SK-N-DZ (cell line): ENCODE data around the gene TUT7.
"Not testable (repeated sequence)": the region's sequence is repeated elsewhere in the genome, so short reads cannot be mapped to it uniquely, and the experiment has no call there.

Experiments
- DNase-seq: peaks from one replicate; pipeline ENCODE4 v3.0.0-alpha.2; 2015; ENCODE audit warnings: low spot score

Gene TUT7

GRCh38 chr9:86347991-86348390 lies 6.2 kb downstream of the TUT7 start:
- no peak for DNase-seq

DNA sequence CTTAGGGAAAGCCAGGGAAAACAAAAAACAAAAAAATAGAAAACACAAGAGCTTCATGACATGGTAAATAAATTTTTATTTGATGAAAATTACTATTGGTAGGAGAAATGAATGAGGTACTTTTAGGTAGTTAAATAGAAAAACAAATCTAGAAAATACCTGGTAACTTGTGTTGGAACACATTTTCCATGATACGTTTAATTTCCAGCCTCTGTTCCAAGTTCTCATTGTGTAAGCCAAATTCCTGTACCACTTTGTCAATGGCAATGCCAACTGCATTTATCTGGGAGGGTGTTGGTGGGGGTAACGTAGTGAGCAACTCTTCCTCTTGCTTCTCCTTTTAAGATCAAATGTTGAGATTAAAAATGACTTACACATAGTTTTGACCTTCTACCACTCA lies 9.4 kb downstream of the TUT7 start:
- DNase-seq = no peak

- no peak for DNase-seq
Measured at GRCh38 chr9:86342269-86342668, 11.9 kb downstream of the TUT7 start.

DNA sequence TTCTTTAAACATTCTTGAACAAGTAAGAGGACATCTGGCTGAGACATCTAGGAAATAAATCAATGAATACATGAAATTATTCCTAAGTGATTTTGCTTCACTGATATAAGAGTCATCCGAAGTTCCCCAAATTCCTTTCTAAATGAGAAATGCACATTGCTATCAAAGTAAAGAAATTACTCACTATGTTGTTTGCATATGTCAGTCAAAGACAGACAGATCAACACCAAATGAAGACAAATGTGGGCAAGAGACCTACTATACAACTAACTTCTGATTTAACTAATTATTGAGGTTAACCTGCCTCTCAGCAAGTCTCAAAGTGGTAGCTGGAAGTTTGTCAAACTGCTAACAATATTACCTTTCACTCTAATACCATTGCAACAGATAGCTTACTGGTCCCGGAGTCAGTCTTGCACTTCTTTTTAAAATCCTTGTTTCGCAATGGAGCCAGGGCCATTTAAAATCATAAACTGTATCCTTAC lies 13.2 kb downstream of the TUT7 start:
- no peak for DNase-seq

DNA sequence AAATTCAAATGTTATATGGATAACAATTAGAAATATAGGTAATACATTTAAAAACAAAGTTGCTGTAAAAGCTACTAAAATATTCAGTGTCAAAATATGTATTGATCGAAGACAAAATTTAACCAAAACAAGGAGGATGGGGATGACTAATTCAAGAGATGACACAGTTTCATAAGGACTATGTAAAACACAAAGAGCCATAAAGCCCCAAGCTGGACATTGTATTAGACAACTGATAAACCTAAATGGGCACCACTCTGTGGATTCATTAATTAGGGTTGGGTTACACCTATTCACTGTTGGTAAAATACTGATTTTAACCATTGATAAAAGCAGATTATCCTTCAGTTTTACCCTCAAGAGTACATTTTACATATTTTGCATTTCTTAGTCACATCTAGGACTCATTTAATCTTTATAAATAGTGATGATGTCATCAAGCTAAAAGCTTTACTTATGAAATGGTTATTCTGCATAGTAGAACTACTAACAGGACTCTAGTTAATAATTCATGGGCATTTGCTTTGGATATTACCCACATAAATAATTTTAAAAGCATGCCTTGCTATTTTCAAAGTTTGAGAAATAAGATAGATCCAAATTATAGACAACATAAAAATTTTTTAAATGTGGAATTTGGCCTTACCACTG lies 13.7 kb downstream of the TUT7 start:
- DNase-seq = no peak

DNA sequence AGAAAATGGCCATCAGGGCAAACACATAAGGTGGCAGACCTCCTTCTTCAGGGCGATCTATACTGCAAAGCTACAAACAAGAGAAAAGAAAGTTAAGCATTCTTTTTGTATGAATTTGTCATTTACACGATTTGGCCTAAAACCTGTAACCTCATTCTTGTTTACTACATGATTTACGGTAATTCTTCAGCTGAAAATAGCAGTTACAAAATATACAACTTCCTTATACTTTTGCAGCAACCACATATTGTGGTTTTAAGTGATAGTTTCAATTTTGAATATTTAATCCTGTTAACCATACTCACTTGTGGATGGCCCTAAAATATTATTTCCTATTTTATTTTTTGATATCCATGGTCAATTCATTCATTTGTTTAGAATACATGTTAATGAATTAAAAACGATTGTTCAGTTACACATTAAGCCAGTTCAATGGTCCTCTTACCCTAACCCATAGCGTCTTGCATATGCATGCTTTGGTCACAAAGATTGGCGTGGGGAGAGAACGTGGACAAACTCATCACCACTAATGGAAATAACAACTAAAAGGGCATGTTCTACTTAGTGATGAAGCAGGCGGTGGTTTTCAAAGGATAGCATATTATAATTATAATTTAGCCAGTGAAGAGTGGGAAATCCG lies 16.6 kb downstream of the TUT7 start:
- DNase-seq = no peak

DNA sequence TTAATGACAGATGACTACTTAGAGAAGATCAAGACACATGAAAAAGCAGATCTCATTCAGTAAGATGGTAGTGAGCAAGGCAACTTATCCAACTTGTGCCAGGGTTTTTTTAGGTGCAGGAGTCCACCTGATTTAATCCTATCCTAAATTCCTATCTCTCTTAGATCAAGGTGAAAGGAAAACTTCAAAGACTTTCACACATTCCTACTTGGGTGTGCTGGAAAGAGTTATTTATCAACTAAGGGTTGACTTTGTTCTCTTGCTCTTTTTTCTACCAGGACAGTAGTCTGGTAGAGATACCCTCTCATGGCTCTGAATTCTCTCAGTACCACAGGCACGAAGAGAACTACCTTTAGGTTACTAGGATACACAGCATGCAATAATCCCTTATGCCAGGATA lies 18.2 kb downstream of the TUT7 start:
- DNase-seq = no peak

GRCh38 chr9:86333651-86334050 lies 20.6 kb downstream of the TUT7 start:
- DNase-seq = no peak

- DNase-seq = no peak
Measured at GRCh38 chr9:86330186-86330585, 24.0 kb downstream of the TUT7 start.

DNA sequence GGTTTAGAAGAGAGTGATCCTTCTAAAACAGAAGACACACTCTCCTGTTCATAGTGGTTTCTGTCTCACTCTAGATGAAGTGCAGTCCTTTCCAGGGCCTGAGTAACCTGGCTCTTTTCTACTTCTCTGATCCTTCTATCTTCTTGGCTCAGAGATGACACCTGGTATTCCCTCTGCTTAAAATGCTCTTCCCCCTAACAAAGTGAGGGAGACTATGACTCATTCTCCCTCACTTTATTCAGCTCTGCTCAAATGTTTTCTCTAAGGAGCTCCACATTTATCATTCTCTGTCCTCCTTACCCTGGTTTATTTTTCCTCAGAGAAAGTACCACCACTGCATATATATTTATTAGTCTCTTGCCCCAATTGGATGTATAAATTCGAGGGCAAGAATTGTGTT lies 24.6 kb downstream of the TUT7 start:
- DNase-seq = no peak

DNA sequence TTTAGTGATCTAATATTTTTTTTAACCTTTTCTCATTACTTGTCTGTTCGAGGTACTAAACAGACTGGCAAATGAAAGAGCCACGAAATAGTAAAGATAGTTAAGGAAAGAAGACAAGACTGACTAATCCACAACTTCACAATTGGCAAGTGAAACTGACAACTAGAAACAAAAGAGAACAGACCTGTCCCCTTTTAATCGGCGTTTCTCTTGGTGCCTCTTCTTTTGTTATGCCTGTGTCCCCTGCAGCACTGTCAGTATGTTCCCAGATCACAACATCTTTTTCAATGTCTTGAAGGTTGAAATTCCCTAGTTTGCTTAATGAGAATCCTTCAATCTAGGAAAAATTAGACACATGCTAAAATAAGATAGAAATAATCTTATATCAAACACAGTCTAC lies 26.1 kb downstream of the TUT7 start:
- no peak for DNase-seq

DNA sequence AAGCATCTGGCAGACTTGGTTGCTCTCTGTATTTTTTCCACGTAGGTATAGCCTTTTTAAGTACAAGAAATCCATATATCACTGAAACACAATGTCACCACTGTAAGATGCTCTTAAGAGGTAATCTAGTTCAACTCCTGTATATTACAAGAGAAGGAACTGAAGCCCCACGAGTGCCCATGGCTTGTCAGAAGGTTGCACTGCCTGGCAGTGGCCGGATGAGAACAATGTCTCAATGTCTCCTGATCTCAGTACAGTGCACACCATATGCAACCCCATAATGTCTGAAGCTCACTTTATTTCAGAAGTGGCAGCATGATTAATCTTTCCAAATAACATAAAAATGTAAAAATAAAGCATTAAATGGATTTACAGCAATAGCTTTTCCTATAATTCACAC lies 27.7 kb downstream of the TUT7 start:
- no peak for DNase-seq

DNA sequence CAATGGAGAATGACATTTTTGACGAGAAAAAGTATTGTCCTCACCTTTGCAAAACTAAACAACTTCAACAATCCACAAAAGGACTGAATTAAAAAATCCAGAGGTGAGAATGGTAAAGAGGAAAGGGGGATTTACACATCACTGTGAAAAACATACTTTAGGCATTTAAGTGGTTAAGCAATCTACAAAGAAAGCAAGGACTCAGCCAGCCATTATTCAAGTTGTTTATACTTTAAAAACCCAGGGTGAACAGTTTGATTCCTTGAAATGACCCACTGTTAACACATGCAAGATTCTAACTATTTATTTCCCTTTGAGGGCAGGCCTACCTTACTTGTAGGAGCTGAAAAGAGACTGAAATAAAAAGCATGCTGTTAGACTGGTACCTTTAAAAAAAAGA lies 29.3 kb downstream of the TUT7 start:
- no peak for DNase-seq

DNA sequence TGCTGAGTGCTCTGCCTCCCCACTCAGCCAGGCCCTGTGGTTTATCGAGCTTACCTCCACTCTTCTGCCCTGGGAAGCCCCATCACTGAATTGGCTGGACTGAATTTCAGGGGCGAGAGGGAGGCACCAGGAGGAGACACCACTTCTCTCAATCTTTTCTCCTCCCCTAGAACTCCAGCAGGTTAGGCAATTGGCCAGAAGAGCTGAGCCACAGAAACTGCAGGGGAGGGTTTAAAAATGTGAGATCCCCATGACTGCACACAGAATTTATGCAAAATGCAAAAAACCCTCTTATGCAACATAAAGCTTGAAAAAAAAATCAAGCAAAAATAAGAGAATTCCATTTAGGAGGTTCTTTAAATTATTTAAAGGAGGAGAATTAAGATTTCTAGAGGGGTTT lies 29.9 kb downstream of the TUT7 start:
- DNase-seq = no peak

- DNase-seq = no peak
Measured at GRCh38 chr9:86322973-86323644, 31.1 kb downstream of the TUT7 start.

DNA sequence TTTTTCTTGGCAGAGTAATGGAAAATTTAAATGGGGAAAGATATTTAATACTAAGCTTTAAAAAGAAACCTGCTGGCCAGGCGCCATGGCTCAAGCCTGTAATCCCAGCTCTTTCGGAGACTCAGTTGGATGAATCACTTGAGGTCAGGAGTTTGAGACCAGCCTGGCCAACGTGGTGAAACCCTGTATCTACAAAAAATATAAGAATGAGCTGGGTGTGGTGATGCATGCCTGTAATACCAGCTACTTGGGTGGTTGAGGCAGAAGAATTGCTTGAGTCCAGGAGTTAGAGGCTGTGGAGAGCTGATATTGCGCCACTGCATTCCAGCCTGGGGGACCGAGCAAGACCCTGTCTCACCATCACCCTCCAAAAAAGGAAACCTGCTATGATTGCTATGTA lies 32.8 kb downstream of the TUT7 start:
- DNase-seq = no peak

DNA sequence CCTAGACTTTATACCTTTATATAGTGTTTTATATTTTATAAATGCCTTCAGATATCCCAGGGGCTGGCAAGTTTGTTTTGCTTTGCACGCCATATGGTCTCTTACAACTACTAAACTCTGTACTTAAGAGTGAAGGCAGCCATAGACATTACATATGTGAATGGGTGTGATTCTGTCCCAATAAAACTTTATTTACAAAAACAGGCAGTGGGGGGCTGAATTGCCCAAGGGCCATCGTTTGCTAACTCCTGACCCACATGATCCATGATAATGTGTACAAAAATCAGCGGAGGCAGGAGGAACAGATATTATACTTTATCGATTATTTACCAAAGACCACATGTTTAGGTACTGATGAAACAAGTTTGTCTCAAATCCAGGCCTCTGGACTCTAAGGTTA lies 36.0 kb downstream of the TUT7 start:
- DNase-seq = no peak

GRCh38 chr9:86315078-86315477 lies 39.1 kb downstream of the TUT7 start:
- DNase-seq = no peak

GRCh38 chr9:86312959-86313358 lies 41.3 kb downstream of the TUT7 start:
- DNase-seq = not testable (repeated sequence)

DNA sequence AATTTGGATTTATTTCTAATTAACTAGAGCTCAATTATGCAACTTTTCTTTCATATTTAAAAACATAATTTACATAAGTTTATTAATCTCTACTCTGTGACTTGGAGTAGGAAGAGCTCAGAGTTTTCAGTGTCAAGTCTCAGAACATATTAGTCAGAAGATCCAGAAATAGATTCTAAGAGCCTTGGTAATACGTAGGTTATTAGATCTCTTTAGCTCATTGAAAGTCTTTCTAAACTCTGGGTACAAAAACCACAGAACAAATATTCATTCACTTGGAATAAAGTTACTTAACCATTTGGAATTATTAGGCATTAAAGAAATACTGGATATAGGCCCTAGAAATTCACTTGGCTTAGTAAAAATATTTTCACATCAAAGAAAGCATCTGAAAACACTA lies 45.5 kb downstream of the TUT7 start:
- no peak for DNase-seq

DNA sequence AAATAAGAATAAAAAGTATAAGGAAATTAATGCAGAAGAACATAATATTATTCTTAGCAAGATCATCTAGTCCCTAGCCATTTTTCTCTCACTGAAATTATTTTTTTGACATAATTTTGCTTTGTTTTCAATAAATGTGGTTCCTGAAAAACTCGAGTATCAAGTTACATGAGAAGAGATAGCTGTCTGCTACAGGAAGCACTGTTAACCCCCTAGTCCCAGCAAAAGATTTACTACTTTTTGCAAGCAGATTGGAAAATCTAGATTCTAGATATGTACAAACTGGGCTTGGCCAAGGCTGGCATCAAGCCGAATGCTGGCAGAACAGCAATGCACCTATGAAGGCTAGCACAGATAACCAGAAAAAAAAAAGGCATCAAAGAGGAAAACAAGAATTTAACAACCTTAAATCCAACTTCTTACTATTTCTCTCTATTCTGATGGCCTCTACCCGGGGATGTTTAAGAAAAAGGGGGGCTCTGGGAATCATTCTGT lies 49.9 kb downstream of the TUT7 start:
- no peak for DNase-seq

DNA sequence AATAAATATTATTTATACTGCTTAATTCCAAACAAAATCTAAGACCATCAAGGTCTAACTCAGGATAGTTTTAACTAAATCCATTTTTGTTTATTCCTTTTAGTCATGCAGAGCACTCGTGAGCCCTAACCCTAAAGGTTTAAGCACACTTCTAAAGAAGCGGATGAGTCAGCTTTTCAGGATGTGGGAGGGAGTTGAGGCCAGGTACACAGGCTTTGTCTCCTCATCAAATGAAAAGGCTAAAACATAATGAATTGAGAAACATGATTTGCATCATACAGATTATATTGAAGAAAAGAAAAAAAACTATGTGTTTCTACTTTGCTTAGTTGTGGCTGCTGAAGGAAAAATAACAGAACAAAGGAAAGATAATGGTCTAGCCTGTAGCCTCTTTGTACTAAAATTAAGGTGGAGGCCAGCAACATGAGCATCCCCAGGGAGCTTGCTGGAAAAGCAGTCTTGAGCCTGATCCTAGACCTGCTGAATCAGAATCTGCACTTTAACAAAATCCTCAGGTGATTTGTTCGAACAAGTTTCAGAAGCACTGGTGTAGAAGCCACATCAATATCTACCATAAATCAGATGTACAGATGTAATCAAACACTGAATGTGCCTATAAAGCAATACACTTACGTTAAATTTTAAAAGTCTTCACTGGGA lies 50.8 kb downstream of the TUT7 start:
- no peak for DNase-seq
